Glomerular visceral epithelial cell (primary cell): ENCODE results near the gene KRT77.

ENCODE experiments used
- DNase-seq: peaks from one replicate; pipeline ENCODE4 v3.0.0-alpha.2; 2016; ENCODE audit errors: extremely low spot score

The KRT77 gene

GRCh38 chr12:52656616-52657015 lies 46.7 kb downstream of the KRT77 start:
- no peak for DNase-seq

- DNase-seq, result no peak
These were observed 47.6 kb downstream of the KRT77 start for GRCh38 chr12:52655720-52656124.

GRCh38 chr12:52655251-52655650 lies 48.1 kb downstream of the KRT77 start:
- no peak for DNase-seq

- no peak for DNase-seq
These were observed 51.5 kb downstream of the KRT77 start, which contains the start of gene KRT2 for GRCh38 chr12:52651726-52652261. Gene KRT2, minus strand, starts transcription at chr12:52652211. Its CDS starts 69 bp downstream, at chr12:52652142.

GRCh38 chr12:52650520-52651081 lies 52.7 kb downstream of the KRT77 start:
- DNase-seq, result peak; percentile 56

GRCh38 chr12:52649066-52649465 lies 54.3 kb downstream of the KRT77 start:
- no peak for DNase-seq

- DNase-seq, result no peak
These were observed 55.2 kb downstream of the KRT77 start for GRCh38 chr12:52648012-52648550.

- no peak for DNase-seq
These were observed 55.7 kb downstream of the KRT77 start for GRCh38 chr12:52647601-52648000.

GRCh38 chr12:52646613-52647012 lies 56.7 kb downstream of the KRT77 start:
- no peak for DNase-seq

GRCh38 chr12:52645982-52646381 lies 57.3 kb downstream of the KRT77 start:
- no peak for DNase-seq

- no peak for DNase-seq
These were observed 58.1 kb downstream of the KRT77 start for GRCh38 chr12:52645120-52645761.

- DNase-seq, result no peak
These were observed 59.3 kb downstream of the KRT77 start for GRCh38 chr12:52644078-52644415.

GRCh38 chr12:52643233-52644077 lies 59.9 kb downstream of the KRT77 start:
- no peak for DNase-seq

- DNase-seq, result no peak
These were observed 61.9 kb downstream of the KRT77 start for GRCh38 chr12:52641468-52641867.
